ENCODE data around the gene NLRC3.
"Not testable (repeated sequence)": the region's sequence is repeated elsewhere in the genome, so short reads cannot be mapped to it uniquely, and the experiment has no call there.

Gene NLRC3

GRCh38 chr16:3529175-3529574 is 48.0 kb downstream of the NLRC3 start:
- H3K27me3 ChIP-seq (ENCODE audit: control insufficient read depth, insufficient read depth, low read length), result no peaks in the 10 kb centered on the region
- no peaks in the 10 kb centered on the region for H3K79me2 ChIP-seq
- no peak for TF ChIP-seq CTCF (IDR thresholded peaks at IDR 0.05)
- no peak overlapping the region for H2AFZ ChIP-seq
- H3K4me2 ChIP-seq (ENCODE audit: low read length), result no peak overlapping the region
- H3K9ac ChIP-seq, result no peak overlapping the region
- H3K4me1 ChIP-seq, result no peaks in the 10 kb centered on the region
- H3K36me3 ChIP-seq (ENCODE audit: control insufficient read depth, insufficient read depth, low read length), result no peaks in the 10 kb centered on the region
- H3K27ac ChIP-seq, result no peak overlapping the region
- no peak overlapping the region for H3K4me3 ChIP-seq (ENCODE audit: low read depth, low read length)
- no peaks in the 10 kb centered on the region for H3K9me3 ChIP-seq (ENCODE audit: control insufficient read depth, low read length)

- TF ChIP-seq CTCF (IDR thresholded peaks at IDR 0.05), result no peak
- H3K36me3 ChIP-seq (ENCODE audit: control insufficient read depth, insufficient read depth, low read length), result no peaks in the 10 kb centered on the region
- no peaks in the 10 kb centered on the region for H3K9me3 ChIP-seq (ENCODE audit: control insufficient read depth, low read length)
- no peaks in the 10 kb centered on the region for H3K79me2 ChIP-seq
- no peak overlapping the region for H3K9ac ChIP-seq
- no peaks in the 10 kb centered on the region for H3K27me3 ChIP-seq (ENCODE audit: control insufficient read depth, insufficient read depth, low read length)
- no peak overlapping the region for H3K27ac ChIP-seq
- H3K4me3 ChIP-seq (ENCODE audit: low read depth, low read length), result no peak overlapping the region
- no peak overlapping the region for H2AFZ ChIP-seq
- no peak overlapping the region for H3K4me2 ChIP-seq (ENCODE audit: low read length)
- no peaks in the 10 kb centered on the region for H3K4me1 ChIP-seq
Measured at GRCh38 chr16:3528406-3528805, 48.8 kb downstream of the NLRC3 start.

GRCh38 chr16:3527216-3527829 is 49.9 kb downstream of the NLRC3 start:
- not testable (repeated sequence) for H3K36me3 ChIP-seq (ENCODE audit: control insufficient read depth, insufficient read depth, low read length); H3K79me2 ChIP-seq; H3K9ac ChIP-seq; H3K4me1 ChIP-seq; H3K27me3 ChIP-seq (ENCODE audit: control insufficient read depth, insufficient read depth, low read length); H3K9me3 ChIP-seq (ENCODE audit: control insufficient read depth, low read length); H3K27ac ChIP-seq; H2AFZ ChIP-seq; H3K4me3 ChIP-seq (ENCODE audit: low read depth, low read length); H3K4me2 ChIP-seq (ENCODE audit: low read length)
- TF ChIP-seq CTCF (IDR thresholded peaks at IDR 0.05), result peak; percentile 47

- Histone ChIP-seq H3K27me3 (ENCODE audit: control insufficient read depth, insufficient read depth, low read length) (no peaks in the 10 kb centered on the region), H3K79me2 (peaks cover 5% of the 10 kb centered on the region), H3K4me3 (ENCODE audit: low read depth, low read length) (no peak overlapping the region), H3K36me3 (ENCODE audit: control insufficient read depth, insufficient read depth, low read length) (no peaks in the 10 kb centered on the region), H3K9me3 (ENCODE audit: control insufficient read depth, low read length) (no peaks in the 10 kb centered on the region), H2AFZ (no peak overlapping the region), H3K4me2 (ENCODE audit: low read length) (no peak overlapping the region), H3K27ac (no peak overlapping the region), H3K9ac (no peak overlapping the region), H3K4me1 (no peaks in the 10 kb centered on the region)
- no peak for TF ChIP-seq CTCF (IDR thresholded peaks at IDR 0.05)
Measured at GRCh38 chr16:3525951-3526350, 51.3 kb downstream of the NLRC3 start.

- no peak overlapping the region for H3K4me2 ChIP-seq (ENCODE audit: low read length)
- H3K9ac ChIP-seq, result no peak overlapping the region
- no peaks in the 10 kb centered on the region for H3K27me3 ChIP-seq (ENCODE audit: control insufficient read depth, insufficient read depth, low read length)
- no peak for TF ChIP-seq CTCF (IDR thresholded peaks at IDR 0.05)
- H2AFZ ChIP-seq, result no peak overlapping the region
- H3K4me3 ChIP-seq (ENCODE audit: low read depth, low read length), result no peak overlapping the region
- no peak overlapping the region for H3K27ac ChIP-seq
- no peaks in the 10 kb centered on the region for H3K9me3 ChIP-seq (ENCODE audit: control insufficient read depth, low read length)
- H3K79me2 ChIP-seq, result peaks cover 5% of the 10 kb centered on the region
- no peaks in the 10 kb centered on the region for H3K4me1 ChIP-seq
- H3K36me3 ChIP-seq (ENCODE audit: control insufficient read depth, insufficient read depth, low read length), result no peaks in the 10 kb centered on the region
Measured at GRCh38 chr16:3523281-3523680, 53.9 kb downstream of the NLRC3 start.
